SK-N-SH treated with all-trans-retinoic acid at 6 μM for 48 hours (cell line): ENCODE measurements around the gene GRAP2.

ENCODE experiments used
- ATAC-seq: fragments of 200-7000 bp; cut with Tn5 transposase; 3 replicates; pipeline ENCODE4 v1.9.1; 2020; ENCODE audit warnings: mild to moderate bottlenecking, moderate library complexity
- ARNTL ChIP-seq: fragments of 450-650 bp; formaldehyde crosslinking; IDR thresholded peaks from 2 replicates; pipeline ENCODE4 v1.5.0; 2020; ENCODE audit warnings: low read depth, mild to moderate bottlenecking, moderate library complexity, borderline replicate concordance
- BACH2 ChIP-seq: fragments of 250-450 bp; sonication (Bioruptor Pico); IDR thresholded peaks from 2 replicates; pipeline ENCODE4 v1.9.0; 2021; ENCODE audit warnings: mild to moderate bottlenecking, borderline replicate concordance
- CREB5 ChIP-seq: fragments of 250-450 bp; sonication (Bioruptor Pico); IDR thresholded peaks from 2 replicates; pipeline ENCODE4 v1.5.1; 2020; ENCODE audit warnings: low read depth, mild to moderate bottlenecking, moderate library complexity
- CSDC2 ChIP-seq: fragments of 250-450 bp; sonication (Bioruptor Pico); IDR thresholded peaks from 2 replicates; pipeline ENCODE4 v1.5.0; 2020; ENCODE audit warnings: mild to moderate bottlenecking, moderate library complexity
- CSRNP3 ChIP-seq: fragments of 250-450 bp; sonication (Bioruptor Pico); IDR thresholded peaks from 2 replicates; pipeline ENCODE4 v1.5.1; 2021; ENCODE audit warnings: mild to moderate bottlenecking, moderate library complexity
- OSR1 ChIP-seq: fragments of 250-450 bp; sonication (Bioruptor Pico); IDR thresholded peaks from 2 replicates; pipeline ENCODE4 v1.8.0; 2022; ENCODE audit warnings: moderate library complexity, mild to moderate bottlenecking, inconsistent platforms
- PPARA ChIP-seq: fragments of 250-450 bp; sonication (Bioruptor Pico); IDR thresholded peaks from 2 replicates; pipeline ENCODE4 v1.5.0; 2020; ENCODE audit warnings: mild to moderate bottlenecking, borderline replicate concordance
- RARB ChIP-seq: fragments of 250-450 bp; sonication (Bioruptor Pico); IDR thresholded peaks from 2 replicates; pipeline ENCODE4 v1.8.0; 2021; ENCODE audit warnings: mild to moderate bottlenecking, moderate library complexity
- SNAI2 ChIP-seq: fragments of 250-450 bp; sonication (Bioruptor Pico); IDR thresholded peaks from 2 replicates; pipeline ENCODE4 v1.5.0; 2020; ENCODE audit warnings: mild to moderate bottlenecking, moderate library complexity
- TCF4 ChIP-seq: fragments of 250-450 bp; sonication (Bioruptor Pico); IDR thresholded peaks from 2 replicates; pipeline ENCODE4 v1.8.0; 2021; ENCODE audit warnings: mild to moderate bottlenecking, moderate library complexity, borderline replicate concordance
- TOX ChIP-seq: fragments of 250-450 bp; sonication (Bioruptor Pico); IDR thresholded peaks from 2 replicates; pipeline ENCODE4 v1.8.0; 2021; ENCODE audit warnings: mild to moderate bottlenecking, moderate library complexity, borderline replicate concordance
- TSHZ2 ChIP-seq: fragments of 250-450 bp; sonication (Bioruptor Pico); IDR thresholded peaks from 2 replicates; pipeline ENCODE4 v1.5.0; 2020; ENCODE audit warnings: mild to moderate bottlenecking, moderate library complexity
- ZC3H10 ChIP-seq: fragments of 250-450 bp; sonication (Bioruptor Pico); IDR thresholded peaks from 2 replicates; pipeline ENCODE4 v1.5.1; 2021; ENCODE audit warnings: mild to moderate bottlenecking, moderate library complexity
- ZFP3 ChIP-seq: fragments of 250-450 bp; sonication (Bioruptor Pico); IDR thresholded peaks from 2 replicates; pipeline ENCODE4 v1.5.0; 2020; ENCODE audit warnings: mild to moderate bottlenecking, moderate library complexity
- ZFP30 ChIP-seq: fragments of 450-650 bp; formaldehyde crosslinking; IDR thresholded peaks from 2 replicates; pipeline ENCODE4 v1.5.0; 2022; ENCODE audit warnings: mild to moderate bottlenecking, moderate library complexity
- ZNF565 ChIP-seq: fragments of 450-650 bp; formaldehyde crosslinking; conservative IDR thresholded peaks from 2 replicates; pipeline ENCODE4 v1.5.0; 2020; ENCODE audit warnings: low read depth, mild to moderate bottlenecking, moderate library complexity
- ZNF70 ChIP-seq: fragments of 450-650 bp; formaldehyde crosslinking; IDR thresholded peaks from 2 replicates; pipeline ENCODE4 v1.5.0; 2020; ENCODE audit warnings: mild to moderate bottlenecking, moderate library complexity
- ZNF8 ChIP-seq: fragments of 450-650 bp; formaldehyde crosslinking; IDR thresholded peaks from 2 replicates; pipeline ENCODE4 v1.5.0; 2020; ENCODE audit warnings: mild to moderate bottlenecking, moderate library complexity
- TF ChIP-seq, protein P1 (sequence below): fragments of 250-450 bp; sonication (Bioruptor Pico); IDR thresholded peaks from 2 replicates; pipeline ENCODE4 v1.8.0; 2020; ENCODE audit warnings: mild to moderate bottlenecking, moderate library complexity, borderline replicate concordance

The GRAP2 gene

GRCh38 chr22:39984746-39985145 is 83.9 kb downstream of the GRAP2 start:
- no peak for ATAC-seq

GRCh38 chr22:39985383-39986035 is 84.6 kb downstream of the GRAP2 start:
- ATAC-seq: no peak
- no peak for TF ChIP-seq ARNTL (CRISPR knock-in tag)
- TF ChIP-seq RARB (CRISPR knock-in tag): no peak
- no peak for TF ChIP-seq CREB5 (CRISPR knock-in tag)
- no peak for TF ChIP-seq ZC3H10 (CRISPR knock-in tag)
- TF ChIP-seq, protein P1, sequence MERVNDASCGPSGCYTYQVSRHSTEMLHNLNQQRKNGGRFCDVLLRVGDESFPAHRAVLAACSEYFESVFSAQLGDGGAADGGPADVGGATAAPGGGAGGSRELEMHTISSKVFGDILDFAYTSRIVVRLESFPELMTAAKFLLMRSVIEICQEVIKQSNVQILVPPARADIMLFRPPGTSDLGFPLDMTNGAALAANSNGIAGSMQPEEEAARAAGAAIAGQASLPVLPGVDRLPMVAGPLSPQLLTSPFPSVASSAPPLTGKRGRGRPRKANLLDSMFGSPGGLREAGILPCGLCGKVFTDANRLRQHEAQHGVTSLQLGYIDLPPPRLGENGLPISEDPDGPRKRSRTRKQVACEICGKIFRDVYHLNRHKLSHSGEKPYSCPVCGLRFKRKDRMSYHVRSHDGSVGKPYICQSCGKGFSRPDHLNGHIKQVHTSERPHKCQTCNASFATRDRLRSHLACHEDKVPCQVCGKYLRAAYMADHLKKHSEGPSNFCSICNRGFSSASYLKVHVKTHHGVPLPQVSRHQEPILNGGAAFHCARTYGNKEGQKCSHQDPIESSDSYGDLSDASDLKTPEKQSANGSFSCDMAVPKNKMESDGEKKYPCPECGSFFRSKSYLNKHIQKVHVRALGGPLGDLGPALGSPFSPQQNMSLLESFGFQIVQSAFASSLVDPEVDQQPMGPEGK (CRISPR knock-in tag): no peak
- no peak for TF ChIP-seq CSRNP3 (CRISPR knock-in tag)
- no peak for TF ChIP-seq ZFP30 (CRISPR knock-in tag)
- TF ChIP-seq BACH2: no peak
- no peak for TF ChIP-seq ZNF70 (CRISPR knock-in tag)
- TF ChIP-seq, all 23 proteins: peak for 0

More at GRCh38 chr22:39984746-39985145, 83.9 kb downstream of the GRAP2 start:
- no peak for TF ChIP-seq BACH2
- no peak for TF ChIP-seq OSR1 (CRISPR knock-in tag)
- TF ChIP-seq ZNF8 (CRISPR knock-in tag): no peak
- TF ChIP-seq ZNF70 (CRISPR knock-in tag): no peak

GRCh38 chr22:39988386-39989114 is 87.7 kb downstream of the GRAP2 start:
- TF ChIP-seq TOX (CRISPR knock-in tag) (no peak), RARB (CRISPR knock-in tag) (no peak), CSDC2 (CRISPR knock-in tag) (no peak)
- TF ChIP-seq, protein P1 (CRISPR knock-in tag): no peak
- no peak for ATAC-seq

- ATAC-seq: no peak
- TF ChIP-seq SNAI2 (CRISPR knock-in tag) (no peak), CSDC2 (CRISPR knock-in tag) (no peak), BACH2 (no peak), TCF4 (CRISPR knock-in tag) (no peak), PPARA (CRISPR knock-in tag) (no peak), ZNF8 (CRISPR knock-in tag) (no peak), ARNTL (CRISPR knock-in tag) (no peak), RARB (CRISPR knock-in tag) (no peak), ZNF565 (CRISPR knock-in tag) (no peak), CSRNP3 (CRISPR knock-in tag) (no peak), TSHZ2 (CRISPR knock-in tag) (no peak), ZFP3 (no peak), OSR1 (CRISPR knock-in tag) (no peak)
- TF ChIP-seq, protein P1 (CRISPR knock-in tag): no peak
Observed at GRCh38 chr22:39989633-39990032, 88.7 kb downstream of the GRAP2 start.
